Measurements from ENCODE around the gene SRPK2. TPM values are rescaled to one million over a fixed set of nuclear protein-coding genes. Genes with fewer than 3 reads are reported as not detected.

The SRPK2 gene
- polyA plus RNA-seq, 1 donor from 2014 or later, result 118 TPM

DNA sequence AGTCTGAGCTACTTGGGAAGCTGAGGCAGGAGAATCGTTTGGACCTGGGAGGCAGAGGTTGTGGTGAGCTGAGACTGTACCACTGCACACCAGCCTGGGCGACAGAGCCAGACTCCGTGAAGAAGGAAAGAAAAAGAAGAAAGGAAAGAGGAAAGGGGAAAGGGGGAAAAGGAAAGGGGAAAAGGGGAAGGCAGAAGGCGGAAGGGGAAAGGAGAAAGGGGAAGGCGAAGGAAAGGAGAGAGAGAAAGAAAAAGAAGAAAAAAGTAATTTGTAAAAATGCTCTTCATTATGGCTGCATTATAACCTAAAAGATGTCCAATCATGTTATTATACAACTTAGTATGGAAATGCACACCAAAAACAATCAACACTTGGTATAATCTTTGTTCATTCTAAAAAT, 110.2 kb downstream of the SRPK2 start:
- TF ChIP-seq, protein P1, sequence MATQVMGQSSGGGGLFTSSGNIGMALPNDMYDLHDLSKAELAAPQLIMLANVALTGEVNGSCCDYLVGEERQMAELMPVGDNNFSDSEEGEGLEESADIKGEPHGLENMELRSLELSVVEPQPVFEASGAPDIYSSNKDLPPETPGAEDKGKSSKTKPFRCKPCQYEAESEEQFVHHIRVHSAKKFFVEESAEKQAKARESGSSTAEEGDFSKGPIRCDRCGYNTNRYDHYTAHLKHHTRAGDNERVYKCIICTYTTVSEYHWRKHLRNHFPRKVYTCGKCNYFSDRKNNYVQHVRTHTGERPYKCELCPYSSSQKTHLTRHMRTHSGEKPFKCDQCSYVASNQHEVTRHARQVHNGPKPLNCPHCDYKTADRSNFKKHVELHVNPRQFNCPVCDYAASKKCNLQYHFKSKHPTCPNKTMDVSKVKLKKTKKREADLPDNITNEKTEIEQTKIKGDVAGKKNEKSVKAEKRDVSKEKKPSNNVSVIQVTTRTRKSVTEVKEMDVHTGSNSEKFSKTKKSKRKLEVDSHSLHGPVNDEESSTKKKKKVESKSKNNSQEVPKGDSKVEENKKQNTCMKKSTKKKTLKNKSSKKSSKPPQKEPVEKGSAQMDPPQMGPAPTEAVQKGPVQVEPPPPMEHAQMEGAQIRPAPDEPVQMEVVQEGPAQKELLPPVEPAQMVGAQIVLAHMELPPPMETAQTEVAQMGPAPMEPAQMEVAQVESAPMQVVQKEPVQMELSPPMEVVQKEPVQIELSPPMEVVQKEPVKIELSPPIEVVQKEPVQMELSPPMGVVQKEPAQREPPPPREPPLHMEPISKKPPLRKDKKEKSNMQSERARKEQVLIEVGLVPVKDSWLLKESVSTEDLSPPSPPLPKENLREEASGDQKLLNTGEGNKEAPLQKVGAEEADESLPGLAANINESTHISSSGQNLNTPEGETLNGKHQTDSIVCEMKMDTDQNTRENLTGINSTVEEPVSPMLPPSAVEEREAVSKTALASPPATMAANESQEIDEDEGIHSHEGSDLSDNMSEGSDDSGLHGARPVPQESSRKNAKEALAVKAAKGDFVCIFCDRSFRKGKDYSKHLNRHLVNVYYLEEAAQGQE (IDR thresholded peaks at IDR 0.05; ENCODE audit: borderline replicate concordance), result no peak
- TF ChIP-seq SMC3 (conservative IDR thresholded peaks at IDR 0.05; ENCODE audit: poor library complexity), result no peak
- TF ChIP-seq POLR2AphosphoS5 (IDR thresholded peaks at IDR 0.05), result no peak
- no peak for TF ChIP-seq EP300 (conservative IDR thresholded peaks at IDR 0.05; ENCODE audit: poor library complexity, severe bottlenecking)
- TF ChIP-seq RAD21 (conservative IDR thresholded peaks at IDR 0.05), result no peak
- TF ChIP-seq, protein P2, sequence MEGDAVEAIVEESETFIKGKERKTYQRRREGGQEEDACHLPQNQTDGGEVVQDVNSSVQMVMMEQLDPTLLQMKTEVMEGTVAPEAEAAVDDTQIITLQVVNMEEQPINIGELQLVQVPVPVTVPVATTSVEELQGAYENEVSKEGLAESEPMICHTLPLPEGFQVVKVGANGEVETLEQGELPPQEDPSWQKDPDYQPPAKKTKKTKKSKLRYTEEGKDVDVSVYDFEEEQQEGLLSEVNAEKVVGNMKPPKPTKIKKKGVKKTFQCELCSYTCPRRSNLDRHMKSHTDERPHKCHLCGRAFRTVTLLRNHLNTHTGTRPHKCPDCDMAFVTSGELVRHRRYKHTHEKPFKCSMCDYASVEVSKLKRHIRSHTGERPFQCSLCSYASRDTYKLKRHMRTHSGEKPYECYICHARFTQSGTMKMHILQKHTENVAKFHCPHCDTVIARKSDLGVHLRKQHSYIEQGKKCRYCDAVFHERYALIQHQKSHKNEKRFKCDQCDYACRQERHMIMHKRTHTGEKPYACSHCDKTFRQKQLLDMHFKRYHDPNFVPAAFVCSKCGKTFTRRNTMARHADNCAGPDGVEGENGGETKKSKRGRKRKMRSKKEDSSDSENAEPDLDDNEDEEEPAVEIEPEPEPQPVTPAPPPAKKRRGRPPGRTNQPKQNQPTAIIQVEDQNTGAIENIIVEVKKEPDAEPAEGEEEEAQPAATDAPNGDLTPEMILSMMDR (IDR thresholded peaks at IDR 0.05; ENCODE audit: poor library complexity, severe bottlenecking), result no peak
- no peak for TF ChIP-seq MXI1 (conservative IDR thresholded peaks at IDR 0.05; ENCODE audit: poor library complexity, severe bottlenecking)
- TF ChIP-seq TAF1 (IDR thresholded peaks at IDR 0.05; ENCODE audit: low read depth), result no peak
- no peak for TF ChIP-seq EZH2 (IDR thresholded peaks at IDR 0.05; ENCODE audit: borderline replicate concordance, insufficient read depth, low read length, poor library complexity, severe bottlenecking)
- Histone ChIP-seq H3K27ac (ENCODE audit: low read length) (no peak overlapping the region), H3K9me2 (ENCODE audit: insufficient read depth, low read length) (no peaks in the 10 kb centered on the region), H3K27me3 (ENCODE audit: insufficient read depth, low read depth, low read length) (no peaks in the 10 kb centered on the region), H3F3A (ENCODE audit: insufficient read depth, low read length, poor library complexity, severe bottlenecking) (no peaks in the 10 kb centered on the region), H2AFZ (ENCODE audit: low read depth, low read length) (no peak overlapping the region), H3K4me2 (ENCODE audit: low read length) (no peak overlapping the region), H3K4me3 (ENCODE audit: low read length) (no peak overlapping the region), H3K79me2 (replicated peaks; ENCODE audit: insufficient read depth, low read length) (no peaks in the 10 kb centered on the region), H3K36me3 (ENCODE audit: insufficient read depth, low read length) (no peaks in the 10 kb centered on the region), H4K20me1 (ENCODE audit: insufficient read depth) (no peaks in the 10 kb centered on the region), H3K9ac (ENCODE audit: low read length) (no peak overlapping the region), H3K9me3 (ENCODE audit: low read length) (no peaks in the 10 kb centered on the region)

DNA sequence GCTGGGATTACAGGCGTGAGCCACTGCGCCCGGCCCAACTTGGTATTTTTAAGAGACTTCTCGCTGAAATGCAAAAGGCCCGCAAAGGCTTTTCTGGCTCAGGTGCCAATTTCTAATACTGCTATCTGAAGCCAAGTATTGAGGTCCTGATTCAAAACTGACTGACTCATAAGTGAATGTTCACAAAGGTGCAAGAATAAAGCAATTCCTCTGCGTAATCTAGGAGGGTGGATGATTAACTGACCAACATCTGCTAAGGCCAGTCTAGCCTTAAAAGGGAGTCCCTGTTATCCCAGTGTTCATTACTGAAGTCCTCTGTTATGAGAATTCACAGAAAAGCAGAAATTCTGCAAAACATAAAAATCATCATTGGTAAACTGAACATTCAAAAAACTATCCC, 111.4 kb downstream of the SRPK2 start:
- Histone ChIP-seq H3K4me2 (ENCODE audit: low read length) (no peak overlapping the region), H3K79me2 (replicated peaks; ENCODE audit: insufficient read depth, low read length) (no peaks in the 10 kb centered on the region), H3K9ac (ENCODE audit: low read length) (no peak overlapping the region), H3K4me3 (ENCODE audit: low read length) (no peak overlapping the region), H3K9me3 (ENCODE audit: low read length) (no peaks in the 10 kb centered on the region), H3K27ac (ENCODE audit: low read length) (no peak overlapping the region), H3K9me2 (ENCODE audit: insufficient read depth, low read length) (no peaks in the 10 kb centered on the region), H4K20me1 (ENCODE audit: insufficient read depth) (no peaks in the 10 kb centered on the region), H3K27me3 (ENCODE audit: insufficient read depth, low read depth, low read length) (no peaks in the 10 kb centered on the region), H3F3A (ENCODE audit: insufficient read depth, low read length, poor library complexity, severe bottlenecking) (no peaks in the 10 kb centered on the region), H2AFZ (ENCODE audit: low read depth, low read length) (no peak overlapping the region), H3K36me3 (ENCODE audit: insufficient read depth, low read length) (no peaks in the 10 kb centered on the region)
- TF ChIP-seq MXI1 (conservative IDR thresholded peaks at IDR 0.05; ENCODE audit: poor library complexity, severe bottlenecking) (no peak), POLR2AphosphoS5 (IDR thresholded peaks at IDR 0.05) (no peak), RAD21 (conservative IDR thresholded peaks at IDR 0.05) (no peak), EZH2 (IDR thresholded peaks at IDR 0.05; ENCODE audit: borderline replicate concordance, insufficient read depth, low read length, poor library complexity, severe bottlenecking) (no peak), SMC3 (conservative IDR thresholded peaks at IDR 0.05; ENCODE audit: poor library complexity) (no peak), EP300 (conservative IDR thresholded peaks at IDR 0.05; ENCODE audit: poor library complexity, severe bottlenecking) (no peak), TAF1 (IDR thresholded peaks at IDR 0.05; ENCODE audit: low read depth) (no peak)
- TF ChIP-seq, protein P2 (IDR thresholded peaks at IDR 0.05; ENCODE audit: poor library complexity, severe bottlenecking), result no peak
- TF ChIP-seq, protein P1 (IDR thresholded peaks at IDR 0.05; ENCODE audit: borderline replicate concordance), result no peak

All from neural cell (in vitro differentiated cells).